NCI-H446 (cell line): Measurements from ENCODE around the gene BRI3BP.

ENCODE experiments used
- DNase-seq, 2 experiments: peaks; one replicate each; lab custom pipeline; 2025; lab: John Stamatoyannopoulos, UW

Gene BRI3BP

GRCh38 chr12:124993626-124994436 lies at the start of gene BRI3BP:
BRI3BP (plus strand) TSS chr12:124993645; CDS start chr12:124993791, 146 bp downstream.
- DNase-seq, result peak in 1 of 2 experiments; percentile 30

GRCh38 chr12:124946447-124946793 lies 47.0 kb upstream of the BRI3BP start:
- DNase-seq, result no peak

GRCh38 chr12:124947013-124947412 lies 46.4 kb upstream of the BRI3BP start:
- no peak for DNase-seq

- no peak for DNase-seq
These were observed 45.7 kb upstream of the BRI3BP start for GRCh38 chr12:124947561-124948398.

- no peak for DNase-seq
These were observed 44.4 kb upstream of the BRI3BP start for GRCh38 chr12:124949066-124949465.

- no peak for DNase-seq
These were observed 43.4 kb upstream of the BRI3BP start for GRCh38 chr12:124949779-124950728.

GRCh38 chr12:124952295-124952694 lies 41.1 kb upstream of the BRI3BP start:
- DNase-seq, result no peak

- no peak for DNase-seq
These were observed 40.6 kb upstream of the BRI3BP start for GRCh38 chr12:124952801-124953200.

- DNase-seq, result no peak
These were observed 39.6 kb upstream of the BRI3BP start for GRCh38 chr12:124953689-124954405.

- DNase-seq, result no peak
These were observed 38.7 kb upstream of the BRI3BP start for GRCh38 chr12:124954771-124955170.

GRCh38 chr12:124956571-124956970 lies 36.9 kb upstream of the BRI3BP start:
- no peak for DNase-seq

GRCh38 chr12:124961055-124961454 lies 32.4 kb upstream of the BRI3BP start:
- DNase-seq, result no peak

- DNase-seq, result no peak
These were observed 30.2 kb upstream of the BRI3BP start for GRCh38 chr12:124963211-124963610.

- DNase-seq, result no peak
These were observed 29.2 kb upstream of the BRI3BP start for GRCh38 chr12:124964251-124964650.

GRCh38 chr12:124964836-124965462 lies 28.5 kb upstream of the BRI3BP start:
- DNase-seq, result no peak

- no peak for DNase-seq
These were observed 26.3 kb upstream of the BRI3BP start for GRCh38 chr12:124967016-124967739.

- DNase-seq, result no peak
These were observed 24.8 kb upstream of the BRI3BP start for GRCh38 chr12:124968656-124969055.

- no peak for DNase-seq
These were observed 22.6 kb upstream of the BRI3BP start for GRCh38 chr12:124970647-124971402.

- no peak for DNase-seq
These were observed 21.8 kb upstream of the BRI3BP start for GRCh38 chr12:124971603-124972002.
